GM12878 (cell line): ENCODE results near the gene VTA1. TPM values are rescaled to one million over a fixed set of nuclear protein-coding genes. Genes with fewer than 3 reads are reported as not detected.

Experiments
- ATAC-seq: fragments of 200-7000 bp; cut with Tn5 transposase; 3 replicates; pipeline ENCODE4 v1.9.1; 2020; ENCODE audit warnings: mild to moderate bottlenecking, moderate library complexity
- BruUV-seq: library from RNA; stranded (reverse); fragments of 400-500 nt; replicated peaks from 2 replicates; lab custom pipeline; 2021; lab: Mats Ljungman, UMichigan
- CTCF ChIA-PET: fragments of 300-600 bp; sonication (Branson Sonifier 250); formaldehyde crosslinking; extraction: SDS; loops from one replicate; lab custom pipeline; 2021; ENCODE audit warnings: inconsistent platforms; lab: Yijun Ruan, JAX
- POLR2A ChIA-PET: fragments of 350-600 bp; formaldehyde crosslinking; extraction: SDS; loops from one replicate; lab custom pipeline; 2021; ENCODE audit warnings: inconsistent platforms; lab: Charles Lee
- RAD21 ChIA-PET: fragments of 300-600 bp; sonication (Branson Sonifier 250); formaldehyde crosslinking; loops from one replicate; lab custom pipeline; 2023; ENCODE audit warnings: antibody characterized with exemption; ENCODE audit not compliant: unreplicated experiment; lab: Charles Lee
- SMC1A ChIA-PET: fragments of 300-600 bp; sonication (Branson Sonifier 250); formaldehyde crosslinking; loops from one replicate; lab custom pipeline; 2023; ENCODE audit not compliant: unreplicated experiment, uncharacterized antibody; lab: Charles Lee
- DNase-seq: peaks from one replicate; pipeline ENCODE4 v3.0.0-alpha.2; 2011; ENCODE audit warnings: low read depth, low spot score
- FAIRE-seq: peaks from 3 replicates; lab custom pipeline; 2011; peaks lifted over from hg19 to GRCh38; lab: Jason Lieb, UNC
- H2AFZ ChIP-seq: 2 replicates; pipeline ENCODE4 v1.6.0; 2011; ENCODE audit warnings: low read depth, low read length, control low read depth; ENCODE audit not compliant: control insufficient read depth
- H3K27ac ChIP-seq: 2 replicates; pipeline ENCODE4 v1.5.1; 2011; ENCODE audit warnings: control low read depth; ENCODE audit not compliant: control insufficient read depth, insufficient read depth
- H3K27me3 ChIP-seq, 2 experiments: replicated peaks in 1 of 2; 2 replicates each; pipeline versions ENCODE4 v1.6.0 to v1.6.1; 2011; ENCODE audit warnings: low read length in 1 of 2; ENCODE audit not compliant: control insufficient read depth in 2 of 2, insufficient read depth in 2 of 2
- H3K36me3 ChIP-seq, 2 experiments: 2 replicates each; pipeline ENCODE4 v1.5.1; 2011; ENCODE audit warnings: low read length in 1 of 2; ENCODE audit not compliant: control insufficient read depth in 2 of 2, insufficient read depth in 2 of 2
- H3K4me1 ChIP-seq: 2 replicates; pipeline ENCODE4 v1.6.1; 2011; ENCODE audit warnings: mild to moderate bottlenecking, low read length, moderate library complexity, mixed read lengths; ENCODE audit not compliant: control insufficient read depth, insufficient read depth
- H3K4me2 ChIP-seq: 2 replicates; pipeline ENCODE4 v1.6.0; 2011; ENCODE audit warnings: control low read depth; ENCODE audit not compliant: control insufficient read depth, insufficient read depth
- H3K4me3 ChIP-seq: fragments of 200-600 bp; sonication (generic); 2 replicates; pipeline ENCODE4 v1.5.1; 2016
- H3K79me2 ChIP-seq: 2 replicates; pipeline ENCODE4 v1.6.0; 2011; ENCODE audit warnings: low read length; ENCODE audit not compliant: control insufficient read depth, insufficient read depth
- H3K9ac ChIP-seq: 2 replicates; pipeline ENCODE4 v1.8.0; 2011; ENCODE audit warnings: low read length, control low read depth, mixed read lengths; ENCODE audit not compliant: control insufficient read depth, insufficient read depth
- H3K9me3 ChIP-seq: replicated peaks from 3 replicates; pipeline ENCODE4 v1.5.1; 2011; ENCODE audit warnings: mild to moderate bottlenecking, low read length; ENCODE audit not compliant: control insufficient read depth, insufficient read depth
- H4K20me1 ChIP-seq: 2 replicates; pipeline ENCODE4 v1.6.0; 2011; ENCODE audit not compliant: control insufficient read depth, insufficient read depth
- CREB1 ChIP-seq: IDR thresholded peaks from 2 replicates; pipeline ENCODE4 v1.6.1; 2012; ENCODE audit warnings: low read depth, mild to moderate bottlenecking, inconsistent platforms
- IRF4 ChIP-seq: IDR thresholded peaks from 2 replicates; pipeline ENCODE4 v1.6.1; 2011; ENCODE audit warnings: low read depth, low read length
- KLF5 ChIP-seq: fragments of 450-650 bp; IDR thresholded peaks from 2 replicates; pipeline ENCODE4 v1.6.1; 2014; ENCODE audit warnings: mild to moderate bottlenecking; ENCODE audit not compliant: partially characterized antibody
- NFYA ChIP-seq: IDR thresholded peaks from 2 replicates; pipeline ENCODE4 v1.6.1; 2011; ENCODE audit warnings: low read depth, mild to moderate bottlenecking, low read length, improper control_type of control experiment, borderline replicate concordance
- NR2C1 ChIP-seq: fragments of 450-650 bp; IDR thresholded peaks from 2 replicates; pipeline ENCODE4 v1.6.1; 2017; ENCODE audit warnings: antibody characterized with exemption, mild to moderate bottlenecking, moderate library complexity
- PAX5 ChIP-seq: IDR thresholded peaks from 2 replicates; pipeline ENCODE4 v1.6.1; 2011; ENCODE audit warnings: low read depth, low read length, borderline replicate concordance
- SIN3A ChIP-seq: IDR thresholded peaks from 2 replicates; pipeline ENCODE4 v1.6.1; 2012; ENCODE audit warnings: low read depth, low read length, improper control_type of control experiment
- SRF ChIP-seq, 2 experiments: IDR thresholded peaks; 2 replicates each; pipeline ENCODE4 v1.6.1; 2011; ENCODE audit warnings: low read depth in 2 of 2, low read length in 2 of 2, mild to moderate bottlenecking in 1 of 2, moderate library complexity in 1 of 2
- TCF12 ChIP-seq: IDR thresholded peaks from 2 replicates; pipeline ENCODE4 v1.6.1; 2011; ENCODE audit warnings: low read depth, mild to moderate bottlenecking, low read length
- TCF7 ChIP-seq: IDR thresholded peaks from 2 replicates; pipeline ENCODE4 v1.6.1; 2014; ENCODE audit warnings: antibody characterized with exemption, borderline replicate concordance
- WRNIP1 ChIP-seq: IDR thresholded peaks from 2 replicates; pipeline ENCODE4 v1.6.1; 2011; ENCODE audit warnings: low read depth, low read length, improper control_type of control experiment, borderline replicate concordance
- WGBS: methylation state at CpG from one replicate; pipeline ENCODE4 v1.1.6; 2016; ENCODE audit warnings: low lambda C conversion rate; ENCODE audit not compliant: insufficient replicate concordance, insufficient coverage; ENCODE audit errors: missing lambda C conversion rate; 5-methylcytosine and 5-hydroxymethylcytosine counted together
- in situ Hi-C: fragments of 300-500 bp; cut with MboI; formaldehyde crosslinking; loops from 9 replicates; pipeline ENCODE4 v1.14.3; 2018; ENCODE audit warnings: mixed read lengths
- intact Hi-C: fragments of 100-400 bp; cut with micrococcal nuclease; formaldehyde crosslinking; loops from one replicate; pipeline ENCODE4 v1.14.2; 2022; ENCODE audit not compliant: unreplicated experiment
- polyA plus RNA-seq, 11 experiments: library from polyadenylated mRNA; depleted of rRNA in 4 of 11; unstranded in 6 of 11; stranded (reverse) in 5 of 11; fragments of >200 nt; fragmentation: Nextera tagmentation in 4 of 11; fragmentation: Illumina TruSeq in 1 of 11; extraction: Ambion mirVana in 4 of 11; extraction: Trizol in 1 of 11; gene quantifications; 1 replicate in 1 of 11; 2 replicates in 10 of 11; pipeline versions ENCODE4 v1.2.1 to v1.2.3, GENCODE V29; 2011 to 2016; ENCODE audit warnings: inconsistent platforms in 2 of 11, missing spikeins in 2 of 11, low read depth in 1 of 11
- total RNA-seq, 4 experiments: library from RNA; depleted of rRNA in 3 of 4; stranded (reverse); fragments of >200 nt in 3 of 4; fragmentation: Illumina TruSeq in 1 of 4; extraction: Trizol in 1 of 4; gene quantifications; 2 replicates each; pipeline versions ENCODE4 v1.2.1 to v1.2.3, GENCODE V29; 2013 to 2021
- TF ChIP-seq, protein P1 (sequence below): fragments of 450-650 bp; formaldehyde crosslinking; IDR thresholded peaks from 2 replicates; pipeline ENCODE4 v1.4.0; 2020; ENCODE audit warnings: mild to moderate bottlenecking, moderate library complexity
- TF ChIP-seq, protein P2 (sequence below): IDR thresholded peaks from 2 replicates; pipeline ENCODE4 v1.6.1; 2012; ENCODE audit warnings: low read depth, low read length, improper control_type of control experiment
- TF ChIP-seq, protein P3 (sequence below): IDR thresholded peaks from 2 replicates; pipeline ENCODE4 v1.6.1; 2011; ENCODE audit warnings: mild to moderate bottlenecking, low read depth, low read length, moderate library complexity; ENCODE audit not compliant: insufficient replicate concordance
- TF ChIP-seq, protein P4 (sequence below): IDR thresholded peaks from 2 replicates; pipeline ENCODE4 v1.6.1; 2011; ENCODE audit warnings: low read depth, mild to moderate bottlenecking, low read length, moderate library complexity, borderline replicate concordance; ENCODE audit errors: extremely low read depth
- TF ChIP-seq, protein P5 (sequence below): fragments of 450-650 bp; IDR thresholded peaks from 2 replicates; pipeline ENCODE4 v1.6.1; 2014; ENCODE audit warnings: mild to moderate bottlenecking

VTA1 gene
- total and polyA plus RNA-seq, 10 of the 15 experiments (the other 5 are each of a cell fraction or from before 2014, with no cell fraction given), result 48.3 to 126 (median 90.7) TPM

DNA sequence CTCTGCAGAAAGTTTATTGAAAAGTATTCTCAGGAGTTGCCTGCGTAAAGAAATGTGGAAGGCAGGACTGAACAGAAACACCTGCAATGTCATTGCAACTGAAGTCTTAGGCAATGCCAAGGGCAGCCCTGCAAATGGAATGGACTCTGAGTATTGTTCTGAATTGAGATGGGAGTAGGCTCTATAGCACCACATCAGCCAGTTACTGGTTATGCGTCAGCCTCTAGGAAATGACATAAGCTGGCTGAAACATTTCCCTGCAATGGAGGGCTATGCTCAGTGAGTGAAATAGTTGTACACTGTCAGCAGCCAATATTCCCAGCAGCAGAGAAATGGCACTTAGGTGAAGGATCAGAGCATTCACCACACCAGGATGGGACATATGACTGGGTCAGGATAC lies 28.1 kb upstream of the VTA1 start:
- Histone ChIP-seq H3K27me3 (no peaks in the 10 kb centered on the region), H2AFZ (no peak overlapping the region), H4K20me1 (no peaks in the 10 kb centered on the region), H3K4me3 (no peak overlapping the region), H3K79me2 (no peaks in the 10 kb centered on the region), H3K4me2 (no peak overlapping the region), H3K36me3 (no peaks in the 10 kb centered on the region), H3K27ac (no peak overlapping the region), H3K9me3 (no peaks in the 10 kb centered on the region), H3K4me1 (no peaks in the 10 kb centered on the region), H3K9ac (no peak overlapping the region)
- 97% methylated on average over 2 of the region's 2 CpGs for WGBS
- intact Hi-C loops (no loop called here), in situ Hi-C loops (loop anchor here (5.0 to 10.0 kb wide), 2 partner anchors 132 to 444 kb away; no protein-coding TSS in a partner anchor)
- ChIA-PET SMC1A (interaction anchor here (1.3 kb wide), 1 partner anchor 129 kb away, joined by 3 read pairs; no protein-coding TSS in a partner anchor), POLR2A (no interaction called here), RAD21 (no interaction called here), CTCF (no interaction called here)
- FAIRE-seq, result no peak
- DNase-seq, result no peak
- no TSS peak for BruUV-seq
- TF ChIP-seq NFYA (no peak), KLF5 (no peak), TCF12 (no peak), SRF (IDR thresholded peaks at IDR 0.05; ENCODE audit: low read depth in 2 of 2, low read length in 2 of 2) (no peak), IRF4 (no peak), WRNIP1 (no peak), SIN3A (no peak), PAX5 (no peak), NR2C1 (no peak), CREB1 (no peak), TCF7 (no peak)
- TF ChIP-seq, protein P1, sequence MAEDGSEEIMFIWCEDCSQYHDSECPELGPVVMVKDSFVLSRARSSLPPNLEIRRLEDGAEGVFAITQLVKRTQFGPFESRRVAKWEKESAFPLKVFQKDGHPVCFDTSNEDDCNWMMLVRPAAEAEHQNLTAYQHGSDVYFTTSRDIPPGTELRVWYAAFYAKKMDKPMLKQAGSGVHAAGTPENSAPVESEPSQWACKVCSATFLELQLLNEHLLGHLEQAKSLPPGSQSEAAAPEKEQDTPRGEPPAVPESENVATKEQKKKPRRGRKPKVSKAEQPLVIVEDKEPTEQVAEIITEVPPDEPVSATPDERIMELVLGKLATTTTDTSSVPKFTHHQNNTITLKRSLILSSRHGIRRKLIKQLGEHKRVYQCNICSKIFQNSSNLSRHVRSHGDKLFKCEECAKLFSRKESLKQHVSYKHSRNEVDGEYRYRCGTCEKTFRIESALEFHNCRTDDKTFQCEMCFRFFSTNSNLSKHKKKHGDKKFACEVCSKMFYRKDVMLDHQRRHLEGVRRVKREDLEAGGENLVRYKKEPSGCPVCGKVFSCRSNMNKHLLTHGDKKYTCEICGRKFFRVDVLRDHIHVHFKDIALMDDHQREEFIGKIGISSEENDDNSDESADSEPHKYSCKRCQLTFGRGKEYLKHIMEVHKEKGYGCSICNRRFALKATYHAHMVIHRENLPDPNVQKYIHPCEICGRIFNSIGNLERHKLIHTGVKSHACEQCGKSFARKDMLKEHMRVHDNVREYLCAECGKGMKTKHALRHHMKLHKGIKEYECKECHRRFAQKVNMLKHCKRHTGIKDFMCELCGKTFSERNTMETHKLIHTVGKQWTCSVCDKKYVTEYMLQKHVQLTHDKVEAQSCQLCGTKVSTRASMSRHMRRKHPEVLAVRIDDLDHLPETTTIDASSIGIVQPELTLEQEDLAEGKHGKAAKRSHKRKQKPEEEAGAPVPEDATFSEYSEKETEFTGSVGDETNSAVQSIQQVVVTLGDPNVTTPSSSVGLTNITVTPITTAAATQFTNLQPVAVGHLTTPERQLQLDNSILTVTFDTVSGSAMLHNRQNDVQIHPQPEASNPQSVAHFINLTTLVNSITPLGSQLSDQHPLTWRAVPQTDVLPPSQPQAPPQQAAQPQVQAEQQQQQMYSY (CRISPR knock-in tag), result no peak
- TF ChIP-seq, protein P2, sequence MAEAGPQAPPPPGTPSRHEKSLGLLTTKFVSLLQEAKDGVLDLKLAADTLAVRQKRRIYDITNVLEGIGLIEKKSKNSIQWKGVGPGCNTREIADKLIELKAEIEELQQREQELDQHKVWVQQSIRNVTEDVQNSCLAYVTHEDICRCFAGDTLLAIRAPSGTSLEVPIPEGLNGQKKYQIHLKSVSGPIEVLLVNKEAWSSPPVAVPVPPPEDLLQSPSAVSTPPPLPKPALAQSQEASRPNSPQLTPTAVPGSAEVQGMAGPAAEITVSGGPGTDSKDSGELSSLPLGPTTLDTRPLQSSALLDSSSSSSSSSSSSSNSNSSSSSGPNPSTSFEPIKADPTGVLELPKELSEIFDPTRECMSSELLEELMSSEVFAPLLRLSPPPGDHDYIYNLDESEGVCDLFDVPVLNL, result no peak
- TF ChIP-seq, protein P3, sequence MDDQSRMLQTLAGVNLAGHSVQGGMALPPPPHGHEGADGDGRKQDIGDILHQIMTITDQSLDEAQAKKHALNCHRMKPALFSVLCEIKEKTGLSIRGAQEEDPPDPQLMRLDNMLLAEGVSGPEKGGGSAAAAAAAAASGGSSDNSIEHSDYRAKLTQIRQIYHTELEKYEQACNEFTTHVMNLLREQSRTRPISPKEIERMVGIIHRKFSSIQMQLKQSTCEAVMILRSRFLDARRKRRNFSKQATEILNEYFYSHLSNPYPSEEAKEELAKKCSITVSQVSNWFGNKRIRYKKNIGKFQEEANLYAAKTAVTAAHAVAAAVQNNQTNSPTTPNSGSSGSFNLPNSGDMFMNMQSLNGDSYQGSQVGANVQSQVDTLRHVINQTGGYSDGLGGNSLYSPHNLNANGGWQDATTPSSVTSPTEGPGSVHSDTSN, result no peak
- TF ChIP-seq, protein P4, sequence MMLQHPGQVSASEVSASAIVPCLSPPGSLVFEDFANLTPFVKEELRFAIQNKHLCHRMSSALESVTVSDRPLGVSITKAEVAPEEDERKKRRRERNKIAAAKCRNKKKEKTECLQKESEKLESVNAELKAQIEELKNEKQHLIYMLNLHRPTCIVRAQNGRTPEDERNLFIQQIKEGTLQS, result no peak
- TF ChIP-seq, protein P5, sequence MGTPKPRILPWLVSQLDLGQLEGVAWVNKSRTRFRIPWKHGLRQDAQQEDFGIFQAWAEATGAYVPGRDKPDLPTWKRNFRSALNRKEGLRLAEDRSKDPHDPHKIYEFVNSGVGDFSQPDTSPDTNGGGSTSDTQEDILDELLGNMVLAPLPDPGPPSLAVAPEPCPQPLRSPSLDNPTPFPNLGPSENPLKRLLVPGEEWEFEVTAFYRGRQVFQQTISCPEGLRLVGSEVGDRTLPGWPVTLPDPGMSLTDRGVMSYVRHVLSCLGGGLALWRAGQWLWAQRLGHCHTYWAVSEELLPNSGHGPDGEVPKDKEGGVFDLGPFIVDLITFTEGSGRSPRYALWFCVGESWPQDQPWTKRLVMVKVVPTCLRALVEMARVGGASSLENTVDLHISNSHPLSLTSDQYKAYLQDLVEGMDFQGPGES, result no peak
- ATAC-seq, result no peak
